GM19467 (cell line): ENCODE measurements around the gene TYW5.

Experiments
- ATAC-seq: cut with Tn5 transposase; IDR thresholded peaks from one replicate; pipeline ENCODE4 v1.9.1; 2021; ENCODE audit warnings: mild to moderate bottlenecking, moderate library complexity; ENCODE audit not compliant: unreplicated experiment

The TYW5 gene

DNA sequence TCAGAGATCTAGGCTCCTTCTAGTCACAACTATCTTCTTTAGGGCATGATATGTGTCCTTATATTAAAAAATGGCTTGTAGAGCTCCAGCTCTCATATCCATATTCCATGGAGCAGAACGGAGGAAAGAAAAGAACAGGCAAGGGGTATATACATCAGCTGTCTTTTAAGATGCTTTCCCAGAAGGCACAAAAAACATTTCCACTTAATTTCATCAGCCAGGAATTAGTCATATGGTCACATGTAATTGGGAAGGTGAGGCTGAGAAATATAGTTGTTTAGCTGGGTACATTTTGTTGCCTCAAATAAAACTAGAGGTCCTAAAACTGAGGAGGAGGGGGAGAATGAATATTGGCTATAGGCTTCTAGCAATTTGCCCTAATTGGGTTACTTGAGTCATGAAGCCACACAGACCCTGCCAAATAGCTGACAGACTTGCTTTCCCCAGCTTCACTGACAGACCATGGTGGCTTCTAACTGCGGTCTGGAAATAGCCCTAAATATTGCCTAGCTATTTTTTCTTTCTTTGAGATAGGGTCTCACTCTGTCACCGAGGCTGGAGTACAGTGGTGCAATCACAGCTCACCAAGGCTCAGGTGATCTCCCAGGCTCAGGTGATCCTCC is 20.1 kb upstream of the TYW5 start:
- ATAC-seq, result no peak

DNA sequence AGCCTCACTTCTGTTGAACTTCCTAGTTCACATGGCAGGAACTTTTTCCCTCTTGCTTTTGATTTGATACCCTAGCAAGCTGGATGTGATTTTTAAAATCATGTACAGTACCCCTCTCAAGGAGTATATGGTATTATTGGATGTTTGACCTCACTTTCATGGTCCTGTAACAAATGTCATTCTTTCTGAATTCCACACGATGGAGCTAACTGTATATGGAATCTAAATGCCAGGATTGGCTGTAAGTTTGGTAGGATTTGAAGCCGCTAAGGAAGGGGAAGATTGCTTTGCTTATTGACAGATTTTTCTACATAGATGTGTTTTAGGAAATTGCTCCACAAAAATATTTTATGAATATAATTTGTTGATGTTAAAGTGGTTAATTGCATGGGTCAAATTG is 18.4 kb upstream of the TYW5 start:
- no peak for ATAC-seq

DNA sequence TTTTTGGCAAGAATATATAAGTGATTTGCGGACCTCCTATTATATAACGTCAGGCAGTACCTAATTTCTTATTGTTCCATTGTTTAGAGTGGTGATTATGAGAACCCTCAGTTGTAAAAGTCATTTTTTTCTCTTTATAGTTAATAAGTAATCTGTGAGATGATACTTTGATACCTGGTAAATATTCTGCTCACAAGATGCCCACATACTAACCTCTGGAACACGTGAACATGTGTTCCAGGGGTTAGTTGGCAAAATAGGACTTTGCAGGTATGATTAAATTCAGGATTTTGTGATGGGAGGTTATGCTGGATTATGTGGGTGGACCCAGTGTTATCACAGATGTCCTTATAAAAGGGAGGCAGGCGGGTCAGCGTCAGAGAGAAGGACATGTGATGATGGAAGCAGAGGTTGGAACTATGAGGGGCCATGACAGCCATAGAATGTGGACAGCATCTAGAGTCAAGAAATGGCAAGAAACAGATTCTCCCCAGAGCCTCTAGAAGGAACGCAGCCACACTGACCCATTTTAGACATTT is 16.9 kb upstream of the TYW5 start:
- ATAC-seq, result no peak

DNA sequence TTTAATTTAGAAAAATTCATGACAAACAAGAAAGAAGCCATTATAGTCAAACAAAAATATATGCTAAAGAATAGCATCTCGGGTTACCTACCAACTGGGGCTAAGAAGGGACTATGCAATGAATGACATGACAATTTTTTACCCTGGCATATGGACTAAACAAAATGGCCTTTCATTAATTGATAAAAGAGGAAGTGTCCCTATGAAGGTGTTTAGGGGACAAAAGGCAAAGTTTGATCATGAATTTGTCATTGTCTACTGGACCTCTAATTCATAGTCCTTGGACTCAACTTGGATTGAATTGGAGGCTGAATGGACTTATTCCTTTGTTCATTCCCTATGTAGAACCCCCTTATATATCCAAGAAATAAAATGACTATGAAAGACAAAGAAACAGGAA is 12.8 kb upstream of the TYW5 start:
- no peak for ATAC-seq

DNA sequence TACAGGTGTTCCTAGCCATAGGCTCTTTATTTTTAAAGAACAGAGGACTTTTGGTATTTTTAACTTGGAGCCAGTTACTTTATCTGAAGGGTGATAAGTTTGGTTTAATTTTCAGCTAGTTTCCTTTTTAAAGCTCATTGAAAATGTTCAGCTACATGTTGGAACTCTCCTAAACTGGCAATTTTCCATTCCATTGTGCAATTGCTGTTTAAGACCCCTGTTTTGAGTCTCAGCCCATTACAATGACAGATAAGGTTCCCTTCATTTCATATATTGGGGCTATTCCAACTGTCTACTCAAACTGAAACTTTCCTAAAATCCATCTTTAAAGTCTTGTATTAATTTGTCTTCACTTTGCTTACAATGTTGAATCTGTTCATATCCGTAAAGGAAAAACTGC is 11.7 kb upstream of the TYW5 start:
- no peak for ATAC-seq

DNA sequence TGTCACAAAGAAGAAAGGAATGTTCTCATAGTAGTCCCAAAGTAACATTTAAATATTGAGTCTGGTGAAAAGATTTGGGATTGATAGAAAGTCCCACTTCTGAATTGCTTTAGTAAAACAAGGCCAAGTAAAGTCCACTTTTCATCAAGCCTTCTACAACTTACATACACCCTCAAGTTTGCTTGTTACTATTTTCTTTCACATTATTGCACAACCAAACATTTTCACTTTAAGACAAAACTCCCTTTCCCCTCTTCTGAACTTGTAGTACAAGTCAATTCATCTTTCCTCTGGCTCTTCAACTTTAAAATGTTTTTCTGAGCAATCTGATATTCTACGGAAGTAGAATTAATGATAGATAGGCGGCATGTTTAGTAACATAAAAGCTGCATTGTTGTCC is 11.1 kb upstream of the TYW5 start:
- no peak for ATAC-seq

DNA sequence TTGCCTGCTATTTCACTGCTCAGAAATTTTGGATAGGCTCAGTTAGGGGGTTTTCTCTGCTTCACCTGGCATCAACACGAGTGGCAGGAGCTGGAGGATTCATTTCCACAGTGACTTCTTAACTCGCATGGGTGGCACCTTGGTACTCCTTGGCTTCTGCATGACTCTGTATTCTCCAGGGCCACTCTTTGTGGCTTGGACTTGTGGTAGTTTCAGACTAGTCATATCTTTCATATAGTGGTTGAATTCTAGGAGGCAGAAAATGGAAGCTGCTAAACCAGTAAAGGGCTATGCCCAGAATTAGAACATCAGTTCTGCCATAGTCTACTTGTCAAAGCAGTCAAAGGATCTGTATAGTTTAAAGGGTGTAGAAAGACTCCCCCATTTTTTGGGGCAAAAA is 6.9 kb upstream of the TYW5 start:
- ATAC-seq, result no peak

GRCh38 chr2:199958014-199958413 is 2.7 kb upstream of the TYW5 start:
- ATAC-seq, result no peak

- ATAC-seq, result no peak
Observed at GRCh38 chr2:199956062-199956380, 730 bp upstream of the TYW5 start.

GRCh38 chr2:199955007-199955338 is 318 bp downstream of the TYW5 start:
- ATAC-seq, result peak; percentile 35

GRCh38 chr2:199951023-199951422 is 4.3 kb downstream of the TYW5 start:
- no peak for ATAC-seq

- no peak for ATAC-seq
Observed at GRCh38 chr2:199950396-199950795, 4.9 kb downstream of the TYW5 start.

DNA sequence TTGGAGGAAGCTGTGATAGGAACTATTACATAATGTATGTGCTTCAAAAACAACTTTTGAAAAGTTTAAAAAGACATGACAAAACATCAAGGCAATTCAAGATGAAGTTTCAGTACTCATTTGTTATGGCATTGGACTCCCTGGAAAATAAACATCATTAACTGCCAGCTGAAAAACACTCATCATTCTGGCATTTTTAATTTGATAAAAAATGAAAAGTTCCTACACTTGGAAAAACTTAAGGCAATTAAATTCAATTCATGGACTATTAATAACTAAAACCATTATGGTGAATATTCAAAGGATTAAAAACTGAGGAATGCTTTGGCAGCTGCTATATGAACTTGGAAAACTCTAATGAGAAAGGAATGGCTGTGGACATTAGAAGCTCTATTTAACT is 8.5 kb downstream of the TYW5 start:
- ATAC-seq, result no peak

DNA sequence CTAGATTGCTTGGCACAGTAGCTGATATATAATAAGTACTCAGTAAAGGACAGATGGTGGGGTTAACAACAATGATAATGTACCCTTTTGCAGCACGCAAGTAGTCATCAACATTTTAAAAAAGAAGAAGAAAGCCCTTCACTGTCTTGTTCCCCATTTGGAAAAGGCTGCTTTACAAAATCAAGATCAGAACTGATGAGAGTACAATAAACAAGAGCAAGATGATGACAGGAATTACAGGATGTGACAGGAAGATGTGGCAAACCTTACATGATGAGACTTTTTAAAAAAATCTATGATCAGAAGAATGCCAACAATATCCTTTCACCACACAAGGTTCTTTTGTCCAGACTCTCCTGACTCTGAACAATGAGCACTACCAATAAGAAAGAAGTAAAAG is 9.1 kb downstream of the TYW5 start:
- no peak for ATAC-seq

DNA sequence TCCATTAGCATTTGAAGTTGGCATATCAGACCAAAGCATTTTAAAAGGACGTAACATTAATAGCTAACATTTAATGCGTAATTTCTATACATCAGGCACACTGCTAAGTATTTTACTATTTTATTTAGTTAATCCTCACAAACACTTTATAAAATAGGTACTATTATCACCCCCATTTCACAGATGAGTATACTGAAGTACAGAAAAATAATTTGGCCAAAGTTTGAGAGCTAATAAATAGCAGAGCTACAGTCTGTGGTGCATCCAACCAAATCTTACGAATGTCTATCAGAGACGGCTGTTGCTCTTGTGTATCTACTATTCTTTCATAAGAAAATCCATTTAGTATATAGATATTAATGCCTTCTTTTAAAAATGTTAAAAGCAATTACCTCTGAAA is 11.9 kb downstream of the TYW5 start:
- no peak for ATAC-seq

DNA sequence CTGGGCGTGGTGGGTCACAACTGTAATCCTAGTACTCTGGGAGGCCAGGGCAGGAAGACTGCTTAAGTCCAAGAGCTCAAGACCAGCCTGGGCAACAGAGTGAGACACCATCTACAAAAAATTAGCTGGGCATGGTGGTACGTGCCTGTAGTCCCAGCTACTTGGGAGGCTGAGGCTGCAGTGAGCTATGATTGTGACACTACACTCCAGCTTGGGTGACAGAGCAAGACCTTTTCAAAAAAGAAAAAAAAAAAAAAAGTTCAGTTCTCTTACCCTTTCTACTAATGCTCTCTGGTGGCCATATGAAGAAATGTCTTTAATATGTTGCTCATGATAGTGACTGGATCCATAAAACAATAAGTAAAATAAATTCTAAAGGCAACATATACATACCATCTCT is 14.9 kb downstream of the TYW5 start:
- ATAC-seq, result no peak

DNA sequence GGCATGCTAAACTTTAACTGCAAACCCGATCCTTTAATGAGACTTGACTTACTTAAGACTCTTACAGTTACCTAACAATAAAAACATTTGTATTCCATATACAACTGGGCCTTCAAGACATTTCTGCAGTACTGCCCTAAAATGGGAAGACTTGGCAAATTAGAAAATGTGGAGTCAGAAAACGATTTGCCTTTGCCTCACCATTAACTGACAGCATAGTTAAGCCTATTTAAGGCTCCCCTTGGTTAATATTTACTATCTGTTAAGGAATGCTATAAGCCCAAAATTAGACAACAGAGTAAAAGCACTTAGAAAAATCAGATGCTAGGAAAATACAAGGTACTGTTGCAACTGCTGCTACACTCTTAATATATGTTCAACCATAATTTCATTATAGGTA is 18.7 kb downstream of the TYW5 start:
- no peak for ATAC-seq

- ATAC-seq, result no peak
Observed at GRCh38 chr2:199933466-199933865, 21.8 kb downstream of the TYW5 start.

DNA sequence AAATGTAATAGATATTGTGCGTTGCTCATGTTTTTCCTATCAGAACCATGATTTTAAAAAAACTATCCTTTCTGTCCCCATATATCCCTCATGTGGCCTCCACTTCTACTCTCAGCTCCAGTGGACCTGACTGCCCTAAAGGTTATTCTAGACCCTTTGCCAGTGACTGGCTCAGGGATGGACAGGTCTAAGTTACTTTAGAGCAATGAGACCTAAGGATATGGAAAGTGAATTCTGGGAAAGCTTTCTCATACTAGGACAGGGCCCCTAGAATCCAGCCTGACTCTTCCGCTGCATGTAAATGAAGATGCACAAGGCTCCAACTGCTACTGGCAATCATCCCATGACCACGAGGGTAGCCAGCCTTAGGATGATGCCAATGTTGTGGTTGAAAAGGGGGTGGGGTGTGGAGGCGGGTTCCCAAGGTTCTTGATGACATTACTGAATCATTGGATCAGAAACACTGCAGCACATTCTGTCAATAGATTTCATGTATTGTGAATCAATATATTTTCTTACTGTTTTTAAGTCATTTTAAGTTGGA is 22.9 kb downstream of the TYW5 start:
- ATAC-seq, result no peak

DNA sequence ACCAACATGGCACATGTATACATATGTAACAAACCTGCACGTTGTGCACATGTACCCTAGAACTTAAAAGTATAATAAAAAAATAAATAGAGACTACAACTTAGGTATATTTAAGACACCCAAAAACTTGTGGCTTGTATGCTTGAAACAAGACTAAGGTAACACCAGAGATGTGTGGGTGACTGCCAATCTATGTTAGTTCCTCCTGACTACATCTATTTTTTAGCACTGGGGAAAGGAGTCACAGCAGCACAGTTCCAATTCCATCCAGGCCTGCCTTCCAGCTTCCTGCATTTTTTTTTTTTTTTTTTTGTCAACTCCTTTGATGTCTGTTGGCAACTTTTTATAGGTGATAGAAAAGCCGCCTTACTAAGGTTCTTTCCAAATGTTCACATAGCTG is 26.0 kb downstream of the TYW5 start:
- no peak for ATAC-seq

DNA sequence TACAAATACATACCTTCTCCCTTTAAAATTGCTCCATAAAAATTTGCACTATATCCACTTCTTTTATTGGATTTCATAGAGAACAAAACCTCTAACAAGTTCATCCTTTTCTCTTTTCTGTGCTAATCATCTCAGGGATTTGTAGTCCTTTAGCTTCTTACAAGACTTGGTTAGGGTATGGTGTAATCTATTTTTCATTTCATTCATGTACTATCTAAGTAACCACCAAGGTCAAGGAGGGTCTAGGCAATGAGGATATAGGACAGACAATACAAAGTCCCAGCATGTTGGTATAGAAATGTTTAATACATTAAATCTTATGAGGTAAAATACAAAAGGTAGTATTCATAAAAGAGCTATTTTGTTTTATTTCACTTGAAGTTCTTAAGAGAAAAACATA is 26.7 kb downstream of the TYW5 start:
- no peak for ATAC-seq

DNA sequence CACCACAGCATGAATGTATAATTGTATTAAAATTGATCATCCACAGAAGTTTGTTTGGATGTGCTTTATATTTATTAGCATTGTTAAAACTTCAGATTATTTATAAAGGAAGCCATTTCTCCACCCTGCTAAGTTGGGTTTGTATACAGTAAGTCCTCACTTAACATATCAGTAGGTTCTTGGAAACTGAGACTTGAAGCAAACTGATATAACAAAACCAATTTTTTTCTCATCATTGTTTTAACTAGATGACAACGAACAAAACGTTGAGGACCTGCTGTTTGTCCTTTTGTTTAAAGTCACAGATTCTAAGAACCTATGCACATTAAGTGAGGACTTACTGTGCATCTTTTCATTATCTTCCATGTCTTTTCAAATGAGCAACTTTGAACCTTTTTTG is 27.1 kb downstream of the TYW5 start:
- ATAC-seq, result no peak

DNA sequence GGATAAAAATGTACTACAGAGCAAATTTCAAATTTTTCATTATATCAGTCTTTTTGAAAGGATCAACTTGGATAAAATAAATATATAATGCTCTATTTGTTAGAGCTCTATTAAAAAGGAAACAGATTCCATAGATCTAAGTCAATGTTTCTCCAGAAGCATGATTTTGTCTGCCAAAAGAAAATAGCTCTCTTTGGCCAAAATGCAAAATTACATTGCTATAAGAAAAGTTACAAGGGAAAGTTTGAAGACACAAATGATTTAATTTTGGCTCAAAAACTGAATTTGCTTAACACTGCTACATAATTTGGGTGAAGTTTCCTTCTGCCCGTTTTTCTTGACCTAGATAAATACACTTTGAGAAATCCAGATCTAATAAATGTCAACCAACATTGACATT is 28.5 kb downstream of the TYW5 start:
- ATAC-seq, result no peak
